ENCODE measurements around the gene EFNA3. TPM values are rescaled to one million over a fixed set of nuclear protein-coding genes. Genes with fewer than 3 reads are reported as not detected.

The EFNA3 gene
- total and polyA plus RNA-seq, 2 experiments from 2014 or later, result 10.3 to 13.6 TPM

DNA sequence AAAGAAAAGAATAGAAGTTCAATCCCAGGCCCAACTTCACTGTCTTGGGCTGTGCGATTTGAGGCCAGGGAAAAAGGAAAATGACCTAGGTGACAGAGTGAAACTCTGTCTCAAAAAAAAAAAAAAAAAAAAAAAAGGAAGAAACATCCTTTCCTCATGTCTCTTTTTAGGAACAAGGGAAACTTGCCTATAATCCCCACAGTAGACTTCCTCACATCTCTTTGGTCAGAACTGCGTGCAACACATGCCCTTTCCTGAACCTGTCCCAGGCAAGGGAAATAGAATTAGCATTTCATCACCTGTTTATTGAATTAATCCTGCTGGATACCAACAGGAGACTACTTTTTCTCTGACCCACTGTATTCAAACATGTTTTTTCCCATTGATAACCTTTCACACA, 42.7 kb upstream of the EFNA3 start:
- TF ChIP-seq ZNF114 (CRISPR knock-in tag; IDR thresholded peaks at IDR 0.05) (no peak), CREB1 (CRISPR knock-in tag; IDR thresholded peaks at IDR 0.05; ENCODE audit: low read depth) (no peak), EZH2 (IDR thresholded peaks at IDR 0.05; ENCODE audit: low read depth, unreplicated experiment) (no peak), EZH2phosphoT487 (IDR thresholded peaks at IDR 0.05; ENCODE audit: unreplicated experiment) (no peak), POLR2AphosphoS5 (IDR thresholded peaks at IDR 0.05; ENCODE audit: low read depth) (no peak), ZNF331 (CRISPR knock-in tag; IDR thresholded peaks at IDR 0.05; ENCODE audit: low read depth) (no peak), NANOG (IDR thresholded peaks at IDR 0.05; ENCODE audit: borderline replicate concordance) (no peak), JUNB (IDR thresholded peaks at IDR 0.05; ENCODE audit: unreplicated experiment) (no peak), STAT1 (IDR thresholded peaks at IDR 0.05; ENCODE audit: unreplicated experiment) (no peak)
- TF ChIP-seq, protein P1, sequence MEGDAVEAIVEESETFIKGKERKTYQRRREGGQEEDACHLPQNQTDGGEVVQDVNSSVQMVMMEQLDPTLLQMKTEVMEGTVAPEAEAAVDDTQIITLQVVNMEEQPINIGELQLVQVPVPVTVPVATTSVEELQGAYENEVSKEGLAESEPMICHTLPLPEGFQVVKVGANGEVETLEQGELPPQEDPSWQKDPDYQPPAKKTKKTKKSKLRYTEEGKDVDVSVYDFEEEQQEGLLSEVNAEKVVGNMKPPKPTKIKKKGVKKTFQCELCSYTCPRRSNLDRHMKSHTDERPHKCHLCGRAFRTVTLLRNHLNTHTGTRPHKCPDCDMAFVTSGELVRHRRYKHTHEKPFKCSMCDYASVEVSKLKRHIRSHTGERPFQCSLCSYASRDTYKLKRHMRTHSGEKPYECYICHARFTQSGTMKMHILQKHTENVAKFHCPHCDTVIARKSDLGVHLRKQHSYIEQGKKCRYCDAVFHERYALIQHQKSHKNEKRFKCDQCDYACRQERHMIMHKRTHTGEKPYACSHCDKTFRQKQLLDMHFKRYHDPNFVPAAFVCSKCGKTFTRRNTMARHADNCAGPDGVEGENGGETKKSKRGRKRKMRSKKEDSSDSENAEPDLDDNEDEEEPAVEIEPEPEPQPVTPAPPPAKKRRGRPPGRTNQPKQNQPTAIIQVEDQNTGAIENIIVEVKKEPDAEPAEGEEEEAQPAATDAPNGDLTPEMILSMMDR (conservative IDR thresholded peaks at IDR 0.05; ENCODE audit: low read depth in 2 of 2), result no peak
- TF ChIP-seq, protein P2, sequence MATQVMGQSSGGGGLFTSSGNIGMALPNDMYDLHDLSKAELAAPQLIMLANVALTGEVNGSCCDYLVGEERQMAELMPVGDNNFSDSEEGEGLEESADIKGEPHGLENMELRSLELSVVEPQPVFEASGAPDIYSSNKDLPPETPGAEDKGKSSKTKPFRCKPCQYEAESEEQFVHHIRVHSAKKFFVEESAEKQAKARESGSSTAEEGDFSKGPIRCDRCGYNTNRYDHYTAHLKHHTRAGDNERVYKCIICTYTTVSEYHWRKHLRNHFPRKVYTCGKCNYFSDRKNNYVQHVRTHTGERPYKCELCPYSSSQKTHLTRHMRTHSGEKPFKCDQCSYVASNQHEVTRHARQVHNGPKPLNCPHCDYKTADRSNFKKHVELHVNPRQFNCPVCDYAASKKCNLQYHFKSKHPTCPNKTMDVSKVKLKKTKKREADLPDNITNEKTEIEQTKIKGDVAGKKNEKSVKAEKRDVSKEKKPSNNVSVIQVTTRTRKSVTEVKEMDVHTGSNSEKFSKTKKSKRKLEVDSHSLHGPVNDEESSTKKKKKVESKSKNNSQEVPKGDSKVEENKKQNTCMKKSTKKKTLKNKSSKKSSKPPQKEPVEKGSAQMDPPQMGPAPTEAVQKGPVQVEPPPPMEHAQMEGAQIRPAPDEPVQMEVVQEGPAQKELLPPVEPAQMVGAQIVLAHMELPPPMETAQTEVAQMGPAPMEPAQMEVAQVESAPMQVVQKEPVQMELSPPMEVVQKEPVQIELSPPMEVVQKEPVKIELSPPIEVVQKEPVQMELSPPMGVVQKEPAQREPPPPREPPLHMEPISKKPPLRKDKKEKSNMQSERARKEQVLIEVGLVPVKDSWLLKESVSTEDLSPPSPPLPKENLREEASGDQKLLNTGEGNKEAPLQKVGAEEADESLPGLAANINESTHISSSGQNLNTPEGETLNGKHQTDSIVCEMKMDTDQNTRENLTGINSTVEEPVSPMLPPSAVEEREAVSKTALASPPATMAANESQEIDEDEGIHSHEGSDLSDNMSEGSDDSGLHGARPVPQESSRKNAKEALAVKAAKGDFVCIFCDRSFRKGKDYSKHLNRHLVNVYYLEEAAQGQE (IDR thresholded peaks at IDR 0.05; ENCODE audit: unreplicated experiment), result no peak
- TF ChIP-seq, protein P3, sequence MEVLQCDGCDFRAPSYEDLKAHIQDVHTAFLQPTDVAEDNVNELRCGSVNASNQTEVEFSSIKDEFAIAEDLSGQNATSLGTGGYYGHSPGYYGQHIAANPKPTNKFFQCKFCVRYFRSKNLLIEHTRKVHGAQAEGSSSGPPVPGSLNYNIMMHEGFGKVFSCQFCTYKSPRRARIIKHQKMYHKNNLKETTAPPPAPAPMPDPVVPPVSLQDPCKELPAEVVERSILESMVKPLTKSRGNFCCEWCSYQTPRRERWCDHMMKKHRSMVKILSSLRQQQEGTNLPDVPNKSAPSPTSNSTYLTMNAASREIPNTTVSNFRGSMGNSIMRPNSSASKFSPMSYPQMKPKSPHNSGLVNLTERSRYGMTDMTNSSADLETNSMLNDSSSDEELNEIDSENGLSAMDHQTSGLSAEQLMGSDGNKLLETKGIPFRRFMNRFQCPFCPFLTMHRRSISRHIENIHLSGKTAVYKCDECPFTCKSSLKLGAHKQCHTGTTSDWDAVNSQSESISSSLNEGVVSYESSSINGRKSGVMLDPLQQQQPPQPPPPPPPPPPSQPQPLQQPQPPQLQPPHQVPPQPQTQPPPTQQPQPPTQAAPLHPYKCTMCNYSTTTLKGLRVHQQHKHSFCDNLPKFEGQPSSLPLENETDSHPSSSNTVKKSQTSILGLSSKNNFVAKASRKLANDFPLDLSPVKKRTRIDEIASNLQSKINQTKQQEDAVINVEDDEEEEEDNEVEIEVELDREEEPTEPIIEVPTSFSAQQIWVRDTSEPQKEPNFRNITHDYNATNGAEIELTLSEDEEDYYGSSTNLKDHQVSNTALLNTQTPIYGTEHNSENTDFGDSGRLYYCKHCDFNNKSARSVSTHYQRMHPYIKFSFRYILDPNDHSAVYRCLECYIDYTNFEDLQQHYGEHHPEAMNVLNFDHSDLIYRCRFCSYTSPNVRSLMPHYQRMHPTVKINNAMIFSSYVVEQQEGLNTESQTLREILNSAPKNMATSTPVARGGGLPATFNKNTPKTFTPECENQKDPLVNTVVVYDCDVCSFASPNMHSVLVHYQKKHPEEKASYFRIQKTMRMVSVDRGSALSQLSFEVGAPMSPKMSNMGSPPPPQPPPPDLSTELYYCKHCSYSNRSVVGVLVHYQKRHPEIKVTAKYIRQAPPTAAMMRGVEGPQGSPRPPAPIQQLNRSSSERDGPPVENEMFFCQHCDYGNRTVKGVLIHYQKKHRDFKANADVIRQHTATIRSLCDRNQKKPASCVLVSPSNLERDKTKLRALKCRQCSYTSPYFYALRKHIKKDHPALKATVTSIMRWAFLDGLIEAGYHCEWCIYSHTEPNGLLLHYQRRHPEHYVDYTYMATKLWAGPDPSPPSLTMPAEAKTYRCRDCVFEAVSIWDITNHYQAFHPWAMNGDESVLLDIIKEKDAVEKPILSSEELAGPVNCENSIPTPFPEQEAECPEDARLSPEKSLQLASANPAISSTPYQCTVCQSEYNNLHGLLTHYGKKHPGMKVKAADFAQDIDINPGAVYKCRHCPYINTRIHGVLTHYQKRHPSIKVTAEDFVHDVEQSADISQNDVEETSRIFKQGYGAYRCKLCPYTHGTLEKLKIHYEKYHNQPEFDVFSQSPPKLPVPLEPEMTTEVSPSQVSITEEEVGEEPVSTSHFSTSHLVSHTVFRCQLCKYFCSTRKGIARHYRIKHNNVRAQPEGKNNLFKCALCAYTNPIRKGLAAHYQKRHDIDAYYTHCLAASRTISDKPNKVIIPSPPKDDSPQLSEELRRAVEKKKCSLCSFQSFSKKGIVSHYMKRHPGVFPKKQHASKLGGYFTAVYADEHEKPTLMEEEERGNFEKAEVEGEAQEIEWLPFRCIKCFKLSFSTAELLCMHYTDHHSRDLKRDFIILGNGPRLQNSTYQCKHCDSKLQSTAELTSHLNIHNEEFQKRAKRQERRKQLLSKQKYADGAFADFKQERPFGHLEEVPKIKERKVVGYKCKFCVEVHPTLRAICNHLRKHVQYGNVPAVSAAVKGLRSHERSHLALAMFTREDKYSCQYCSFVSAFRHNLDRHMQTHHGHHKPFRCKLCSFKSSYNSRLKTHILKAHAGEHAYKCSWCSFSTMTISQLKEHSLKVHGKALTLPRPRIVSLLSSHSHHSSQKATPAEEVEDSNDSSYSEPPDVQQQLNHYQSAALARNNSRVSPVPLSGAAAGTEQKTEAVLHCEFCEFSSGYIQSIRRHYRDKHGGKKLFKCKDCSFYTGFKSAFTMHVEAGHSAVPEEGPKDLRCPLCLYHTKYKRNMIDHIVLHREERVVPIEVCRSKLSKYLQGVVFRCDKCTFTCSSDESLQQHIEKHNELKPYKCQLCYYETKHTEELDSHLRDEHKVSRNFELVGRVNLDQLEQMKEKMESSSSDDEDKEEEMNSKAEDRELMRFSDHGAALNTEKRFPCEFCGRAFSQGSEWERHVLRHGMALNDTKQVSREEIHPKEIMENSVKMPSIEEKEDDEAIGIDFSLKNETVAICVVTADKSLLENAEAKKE (CRISPR knock-in tag; IDR thresholded peaks at IDR 0.05), result no peak
- TF ChIP-seq, protein P4, sequence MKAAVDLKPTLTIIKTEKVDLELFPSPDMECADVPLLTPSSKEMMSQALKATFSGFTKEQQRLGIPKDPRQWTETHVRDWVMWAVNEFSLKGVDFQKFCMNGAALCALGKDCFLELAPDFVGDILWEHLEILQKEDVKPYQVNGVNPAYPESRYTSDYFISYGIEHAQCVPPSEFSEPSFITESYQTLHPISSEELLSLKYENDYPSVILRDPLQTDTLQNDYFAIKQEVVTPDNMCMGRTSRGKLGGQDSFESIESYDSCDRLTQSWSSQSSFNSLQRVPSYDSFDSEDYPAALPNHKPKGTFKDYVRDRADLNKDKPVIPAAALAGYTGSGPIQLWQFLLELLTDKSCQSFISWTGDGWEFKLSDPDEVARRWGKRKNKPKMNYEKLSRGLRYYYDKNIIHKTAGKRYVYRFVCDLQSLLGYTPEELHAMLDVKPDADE (IDR thresholded peaks at IDR 0.05), result no peak
- H3K9me2 ChIP-seq (ENCODE audit: insufficient read depth), result no peaks in the 10 kb centered on the region
- H3K4me3 ChIP-seq, result no peak overlapping the region
- H3K27ac ChIP-seq (ENCODE audit: low read depth), result no peak overlapping the region
- no peaks in the 10 kb centered on the region for H4K20me1 ChIP-seq (replicated peaks; ENCODE audit: insufficient read depth)
- peaks cover 11% of the 10 kb centered on the region for H3K27me3 Mint-ChIP-seq (ENCODE audit: insufficient read depth, low read depth, poor library complexity)
- H3K36me3 ChIP-seq (ENCODE audit: insufficient read depth), result no peaks in the 10 kb centered on the region
- H3K79me2 ChIP-seq (replicated peaks; ENCODE audit: insufficient read depth), result no peaks in the 10 kb centered on the region
- H3K36me3 Mint-ChIP-seq (ENCODE audit: low read depth), result no peaks in the 10 kb centered on the region
- no peak for DNase-seq (ENCODE audit: low spot score)
- no peaks in the 10 kb centered on the region; the same call in 2 of the 3 replicates for H3K4me1 Mint-ChIP-seq
- no peaks in the 10 kb centered on the region for H3K9me3 Mint-ChIP-seq
- H3K4me1 ChIP-seq (ENCODE audit: insufficient read depth), result no peaks in the 10 kb centered on the region
- H3K27me3 ChIP-seq (ENCODE audit: insufficient read depth), result no peaks in the 10 kb centered on the region
- no peak overlapping the region for H3K27ac Mint-ChIP-seq
- H3K4me2 ChIP-seq, result no peak overlapping the region
- H3K4me3 Mint-ChIP-seq, result no peak overlapping the region
- ATAC-seq, result no peak
- no peaks in the 10 kb centered on the region for H3F3A ChIP-seq (replicated peaks; ENCODE audit: low read depth)
- no peak overlapping the region for H2AFZ ChIP-seq
